Aorta (tissue), 5 donors: ENCODE data around the gene LRFN5. TPM values are rescaled to one million over a fixed set of nuclear protein-coding genes. Genes with fewer than 3 reads are reported as not detected.
"Not testable (repeated sequence)": the region's sequence is repeated elsewhere in the genome, so short reads cannot be mapped to it uniquely, and the experiment has no call there.

Experiments used
- ATAC-seq: fragments of 200-7000 bp; cut with Tn5 transposase; one replicate; pipeline ENCODE4 v1.9.1; 2022; ENCODE audit warnings: moderate library complexity; ENCODE audit not compliant: low FRiP score
- DNase-seq, 2 donors: peaks; one replicate each; pipeline ENCODE4 v3.0.0-alpha.2; 2020
- H3K27ac ChIP-seq, 2 donors: one replicate each; pipeline ENCODE4 v1.5.1; 2013; ENCODE audit warnings: low read length in 2 of 2, mild to moderate bottlenecking in 2 of 2, moderate library complexity in 2 of 2, control low read depth in 1 of 2, inconsistent platforms in 1 of 2, low read depth in 1 of 2
- H3K27me3 ChIP-seq, 2 donors: one replicate each; pipeline ENCODE4 v1.6.1; 2013; ENCODE audit warnings: control low read depth in 1 of 2, low read length in 1 of 2, mild to moderate bottlenecking in 1 of 2, moderate library complexity in 1 of 2; ENCODE audit not compliant: insufficient read depth in 2 of 2, control insufficient read depth in 1 of 2
- H3K36me3 ChIP-seq, 2 donors: one replicate each; pipeline ENCODE4 v1.6.1; 2013; ENCODE audit warnings: control low read depth in 1 of 2, low read length in 1 of 2, mild to moderate bottlenecking in 1 of 2; ENCODE audit not compliant: insufficient read depth in 2 of 2, control insufficient read depth in 1 of 2
- H3K4me1 ChIP-seq, 2 donors: one replicate each; pipeline ENCODE4 v1.6.1; 2013; ENCODE audit warnings: low read length in 2 of 2, control low read depth in 1 of 2, mild to moderate bottlenecking in 1 of 2, moderate library complexity in 1 of 2; ENCODE audit not compliant: insufficient read depth in 2 of 2, control insufficient read depth in 1 of 2
- H3K4me3 ChIP-seq, 2 donors: one replicate each; pipeline ENCODE4 v1.5.1; 2013; ENCODE audit warnings: low read length in 2 of 2, control low read depth in 1 of 2, mild to moderate bottlenecking in 1 of 2
- H3K9me3 ChIP-seq: one replicate; pipeline ENCODE4 v1.6.1; 2013; ENCODE audit warnings: mild to moderate bottlenecking, low read length; ENCODE audit not compliant: control insufficient read depth
- WGBS, 2 donors: extraction: QIAGEN DNeasy Blood & Tissue Kit; methylation state at CpG; one replicate each; pipeline ENCODE4 v1.1.7; 2013; 5-methylcytosine and 5-hydroxymethylcytosine counted together
- intact Hi-C, 2 donors: fragments of 100-400 bp; cut with DNase I; formaldehyde crosslinking; loops; one replicate each; pipeline versions ENCODE4 v1.14.2 to v1.15.0; 2022
- polyA plus RNA-seq, 2 donors: library from polyadenylated mRNA; stranded (reverse); fragments of 200-250 nt; gene quantifications; one replicate each; pipeline ENCODE4 v1.2.3, GENCODE V29; 2013
- total RNA-seq, 2 donors: library from RNA; stranded (reverse); fragmentation: NEBNext Ultra II Directional; extraction: Animal tissue kit (Norgen Biotek cat#: 25700); gene quantifications; one replicate each; pipeline ENCODE4 v1.2.1, GENCODE V29; 2021
- donor health status: healthy with polysubstance abuse.
- donor health status: Bipolar disorder and iron deficiency.
- donor health status: DM: no; HTN: no; CAD: no.
- donor health status: DM: no; HTN: no; CAD: no.
- donor health status: DM: yes; HTN: yes; CAD: no.

Gene LRFN5
- total and polyA plus RNA-seq, 4 donors, result 0.15 to 5.5 (median 0.94) TPM; not detected in 1

- no peaks in the 10 kb centered on the region for H3K36me3 ChIP-seq
- no peak overlapping the region for H3K27ac ChIP-seq
- DNase-seq, result no peak
- ATAC-seq, result no peak
- 78 to 79% methylated on average over 3 of the region's 3 CpGs for WGBS, 2 donors
- H3K27me3 ChIP-seq, result no peaks in the 10 kb centered on the region
- intact Hi-C loops, result no loop called here
- H3K9me3 ChIP-seq, result no peaks in the 10 kb centered on the region
- no peaks in the 10 kb centered on the region for H3K4me1 ChIP-seq
- no peak overlapping the region for H3K4me3 ChIP-seq
Observed at GRCh38 chr14:41878321-41878720, 271.6 kb downstream of the LRFN5 start.

- DNase-seq (no peak), ATAC-seq (no peak)
- intact Hi-C loops, result no loop called here
- Histone ChIP-seq H3K27me3 (no peaks in the 10 kb centered on the region), H3K9me3 (no peaks in the 10 kb centered on the region), H3K27ac (no peak overlapping the region), H3K4me1 (no peaks in the 10 kb centered on the region), H3K36me3 (no peaks in the 10 kb centered on the region), H3K4me3 (no peak overlapping the region)
- 48 to 55% methylated on average over 8 of the region's 8 CpGs for WGBS, 2 donors
Observed at GRCh38 chr14:41891624-41892023, 284.9 kb downstream of the LRFN5 start.

GRCh38 chr14:41899416-41899815 lies 292.7 kb downstream of the LRFN5 start:
- no peak for ATAC-seq
- H3K27me3 ChIP-seq, result no peaks in the 10 kb centered on the region
- no peaks in the 10 kb centered on the region for H3K4me1 ChIP-seq
- intact Hi-C loops, result no loop called here
- no peaks in the 10 kb centered on the region for H3K36me3 ChIP-seq
- H3K4me3 ChIP-seq, result no peak overlapping the region
- H3K9me3 ChIP-seq, result no peaks in the 10 kb centered on the region
- no peak for DNase-seq
- H3K27ac ChIP-seq, result no peak overlapping the region

- no peaks in the 10 kb centered on the region for H3K27me3 ChIP-seq
- WGBS, 2 donors, result 89% methylated on average over 4 of the region's 4 CpGs
- ATAC-seq (no peak), DNase-seq (no peak)
- H3K27ac ChIP-seq, result no peak overlapping the region
- no peaks in the 10 kb centered on the region for H3K4me1 ChIP-seq
- no peaks in the 10 kb centered on the region for H3K9me3 ChIP-seq
- intact Hi-C loops, result no loop called here
- no peaks in the 10 kb centered on the region for H3K36me3 ChIP-seq
- no peak overlapping the region for H3K4me3 ChIP-seq
Observed at GRCh38 chr14:41900644-41901043, 294.0 kb downstream of the LRFN5 start.

- 24 to 26% methylated on average over 3 of the region's 3 CpGs for WGBS, 2 donors
- Histone ChIP-seq H3K9me3 (no peaks in the 10 kb centered on the region), H3K4me1 (no peaks in the 10 kb centered on the region), H3K4me3 (no peak overlapping the region), H3K27me3 (no peaks in the 10 kb centered on the region), H3K36me3 (no peaks in the 10 kb centered on the region), H3K27ac (no peak overlapping the region)
- DNase-seq (no peak), ATAC-seq (no peak)
- intact Hi-C loops, result no loop called here
Observed at GRCh38 chr14:41901089-41901488, 294.4 kb downstream of the LRFN5 start.

GRCh38 chr14:41905394-41905964 lies 298.8 kb downstream of the LRFN5 start:
- DNase-seq, result no peak

GRCh38 chr14:41911155-41911554 lies 304.5 kb downstream of the LRFN5 start:
- H3K27me3 ChIP-seq, H3K4me1 ChIP-seq, H3K36me3 ChIP-seq, ATAC-seq, H3K4me3 ChIP-seq, H3K9me3 ChIP-seq, H3K27ac ChIP-seq, intact Hi-C loops: not testable (repeated sequence)
- 85 to 88% methylated on average over 12 of the region's 12 CpGs for WGBS, 2 donors
- peak in 1 of 2 donors; percentile 38 for DNase-seq

More at GRCh38 chr14:41905394-41905964, 298.8 kb downstream of the LRFN5 start:
- ATAC-seq, result no peak
- intact Hi-C loops, result no loop called here
- WGBS, 2 donors, result 92% methylated on average over 9 of the region's 9 CpGs
- no peaks in the 10 kb centered on the region for H3K27me3 ChIP-seq
- no peaks in the 10 kb centered on the region for H3K4me1 ChIP-seq
- H3K4me3 ChIP-seq, result no peak overlapping the region
- no peaks in the 10 kb centered on the region for H3K36me3 ChIP-seq
- H3K9me3 ChIP-seq, result no peaks in the 10 kb centered on the region
- H3K27ac ChIP-seq, result no peak overlapping the region

DNA sequence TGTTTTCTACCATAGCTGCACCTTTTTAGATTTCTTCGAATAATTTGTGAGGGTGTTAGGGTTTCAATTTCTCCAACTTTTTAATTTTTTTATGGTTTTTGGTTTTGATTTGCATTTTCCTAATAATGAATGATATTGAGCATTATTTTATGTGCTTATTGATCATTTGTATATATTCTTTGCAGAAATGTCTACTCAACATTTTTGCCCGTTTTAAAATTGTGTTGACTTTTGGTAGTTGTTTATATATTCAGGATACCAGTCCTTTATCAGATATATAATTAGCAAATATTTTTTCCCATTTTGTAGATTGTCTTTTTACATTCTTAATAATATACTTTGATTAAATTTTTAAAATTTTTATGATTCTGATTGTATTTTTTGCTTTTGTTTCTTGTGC lies 306.7 kb downstream of the LRFN5 start:
- Histone ChIP-seq H3K4me1 (no peaks in the 10 kb centered on the region), H3K36me3 (no peaks in the 10 kb centered on the region), H3K27me3 (no peaks in the 10 kb centered on the region), H3K9me3 (no peaks in the 10 kb centered on the region), H3K4me3 (no peak overlapping the region), H3K27ac (no peak overlapping the region)
- intact Hi-C loops, result no loop called here
- ATAC-seq, result no peak
- no peak for DNase-seq
- WGBS, 2 donors, result 84 to 90% methylated on average over 2 of the region's 2 CpGs

GRCh38 chr14:41915732-41916131 lies 309.1 kb downstream of the LRFN5 start:
- intact Hi-C loops, result no loop called here

More at GRCh38 chr14:41915732-41916131, 309.1 kb downstream of the LRFN5 start:
- no peaks in the 10 kb centered on the region for H3K36me3 ChIP-seq
- H3K4me3 ChIP-seq, result no peak overlapping the region
- H3K4me1 ChIP-seq, result no peaks in the 10 kb centered on the region
- no peaks in the 10 kb centered on the region for H3K9me3 ChIP-seq
- ATAC-seq, result no peak
- no peaks in the 10 kb centered on the region for H3K27me3 ChIP-seq
- no peak overlapping the region for H3K27ac ChIP-seq
- DNase-seq, result no peak
